ENCODE data around the gene PCDHGC4.
A peak's percentile ranks its signal among the peaks of the same experiment; 100 is the strongest.

PCDHGC4 gene

GRCh38 chr5:141484641-141485311, at the start of gene PCDHGC4:
TSS of gene PCDHGC4 (plus strand) at chr5:141485030. CDS start at chr5:141485174, 144 bp downstream.
- no peak within 1 kb of the TSS for H3K27ac ChIP-seq
- TF ChIP-seq CTCF (conservative IDR thresholded peaks at IDR 0.05): no peak
- TF ChIP-seq ZFX (IDR thresholded peaks at IDR 0.05): no peak

GRCh38 chr5:141437221-141437620, 47.6 kb upstream of the PCDHGC4 start:
- TF ChIP-seq ZFX (IDR thresholded peaks at IDR 0.05) (no peak), CTCF (conservative IDR thresholded peaks at IDR 0.05) (no peak)
- H3K27ac ChIP-seq: no peak overlapping the region

- H3K27ac ChIP-seq: no peak overlapping the region
- no peak for TF ChIP-seq CTCF (conservative IDR thresholded peaks at IDR 0.05)
- TF ChIP-seq ZFX (IDR thresholded peaks at IDR 0.05): no peak
Measured at GRCh38 chr5:141439411-141440141, 45.3 kb upstream of the PCDHGC4 start.

GRCh38 chr5:141440341-141440740, 44.5 kb upstream of the PCDHGC4 start:
- no peak overlapping the region for H3K27ac ChIP-seq
- no peak for TF ChIP-seq ZFX (IDR thresholded peaks at IDR 0.05)
- no peak for TF ChIP-seq CTCF (conservative IDR thresholded peaks at IDR 0.05)

GRCh38 chr5:141441571-141442170, 43.2 kb upstream of the PCDHGC4 start:
- no peak for TF ChIP-seq CTCF (conservative IDR thresholded peaks at IDR 0.05)
- no peak for TF ChIP-seq ZFX (IDR thresholded peaks at IDR 0.05)
- H3K27ac ChIP-seq: no peak overlapping the region

- no peak overlapping the region for H3K27ac ChIP-seq
- TF ChIP-seq CTCF (conservative IDR thresholded peaks at IDR 0.05) (no peak), ZFX (IDR thresholded peaks at IDR 0.05) (no peak)
Measured at GRCh38 chr5:141465351-141465750, 19.5 kb upstream of the PCDHGC4 start.

GRCh38 chr5:141475625-141476131, 9.2 kb upstream of the PCDHGC4 start, which contains the start of gene PCDHGC3:
TSS of gene PCDHGC3 (plus strand) at chr5:141475966. CDS start at chr5:141476117, 151 bp downstream.
- no peak within 1 kb of the TSS for H3K27ac ChIP-seq
- TF ChIP-seq CTCF (conservative IDR thresholded peaks at IDR 0.05) (peak; percentile 28), ZFX (IDR thresholded peaks at IDR 0.05) (no peak)
